ENCODE data around the gene RSPH6A. TPM values are rescaled to one million over a fixed set of nuclear protein-coding genes. Genes with fewer than 3 reads are reported as not detected.

The RSPH6A gene
- total RNA-seq (ENCODE audit: low replicate concordance) = 0.08 TPM in 1 of 2 replicates, not detected in the other

DNA sequence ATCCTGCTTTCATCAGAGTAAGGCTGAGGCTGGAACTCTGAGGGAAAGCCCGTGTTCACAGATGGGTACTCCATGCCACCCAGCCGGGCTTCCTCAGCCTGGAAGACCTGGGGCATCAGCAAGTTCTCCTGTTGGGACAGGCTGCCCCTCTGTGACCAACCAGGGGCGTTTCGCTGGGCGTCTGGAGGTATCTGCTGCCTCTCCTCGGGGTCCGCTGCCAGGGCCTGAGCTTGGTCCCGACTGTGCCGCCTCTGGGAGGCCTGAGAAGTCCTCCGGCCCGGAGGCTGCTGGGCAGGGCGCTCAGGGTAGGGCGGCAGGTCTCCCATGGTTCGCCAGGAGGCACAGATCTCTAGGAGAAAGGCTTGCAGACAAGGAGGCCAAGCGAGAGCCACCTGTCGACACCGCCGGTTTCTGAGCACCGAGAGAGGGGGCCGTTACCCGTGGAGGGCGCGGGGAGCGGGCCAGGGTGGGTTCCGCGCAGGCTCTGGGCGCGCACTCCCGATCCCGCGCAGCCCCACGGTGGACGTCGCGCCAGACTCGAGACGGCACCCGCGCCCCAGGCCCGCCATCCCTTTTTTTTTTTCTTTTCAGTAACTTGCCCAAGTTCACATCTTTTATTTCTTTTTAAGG, at the start of gene RSPH6A:
Gene RSPH6A (minus strand): TSS at position 458 of the 630 bp plus-strand sequence. CDS start 132 bp downstream, at position 326.

DNA sequence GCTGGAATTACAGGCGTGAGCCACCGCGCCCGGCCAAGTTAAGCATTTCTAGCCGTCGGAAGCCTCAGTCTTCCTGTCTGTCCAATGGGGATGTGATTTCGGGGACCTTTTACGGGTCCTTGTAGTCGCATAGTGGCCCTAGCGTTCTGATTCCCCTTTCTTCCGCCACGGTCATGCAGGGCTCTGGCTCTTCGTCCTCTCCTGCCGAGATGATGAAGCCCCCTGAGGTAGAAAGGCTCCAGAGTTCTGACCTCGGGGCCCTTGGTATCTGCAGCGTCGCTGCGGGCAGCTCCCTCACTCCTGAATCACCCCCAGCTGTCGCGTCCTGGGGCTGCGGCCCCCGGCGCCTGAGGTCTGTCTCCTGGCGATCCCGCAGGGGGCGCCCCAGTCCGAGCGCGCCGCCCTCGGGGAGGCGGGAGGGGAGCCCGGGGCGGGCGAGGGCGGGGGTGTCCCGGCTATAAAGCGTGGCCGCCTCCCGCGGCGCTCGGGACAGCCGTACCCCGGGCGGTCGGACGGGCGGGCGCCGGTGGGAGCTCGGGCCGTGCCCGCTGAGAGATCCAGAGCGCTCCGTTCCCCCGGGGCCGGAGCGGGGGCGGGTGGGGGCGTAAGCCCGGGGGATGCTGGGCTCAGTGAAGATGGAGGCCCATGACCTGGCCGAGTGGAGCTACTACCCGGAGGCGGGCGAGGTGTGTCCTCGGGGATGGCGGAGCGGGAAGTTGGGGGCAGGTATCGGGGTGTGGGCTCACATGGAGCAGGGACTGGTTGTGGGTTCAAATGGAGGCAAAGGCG, 48.9 kb upstream of the RSPH6A start, which contains the start of gene FOXA3:
Gene FOXA3 (plus strand): TSS at position 487 of the 789 bp plus-strand sequence. CDS start 131 bp downstream, at position 618.

DNA sequence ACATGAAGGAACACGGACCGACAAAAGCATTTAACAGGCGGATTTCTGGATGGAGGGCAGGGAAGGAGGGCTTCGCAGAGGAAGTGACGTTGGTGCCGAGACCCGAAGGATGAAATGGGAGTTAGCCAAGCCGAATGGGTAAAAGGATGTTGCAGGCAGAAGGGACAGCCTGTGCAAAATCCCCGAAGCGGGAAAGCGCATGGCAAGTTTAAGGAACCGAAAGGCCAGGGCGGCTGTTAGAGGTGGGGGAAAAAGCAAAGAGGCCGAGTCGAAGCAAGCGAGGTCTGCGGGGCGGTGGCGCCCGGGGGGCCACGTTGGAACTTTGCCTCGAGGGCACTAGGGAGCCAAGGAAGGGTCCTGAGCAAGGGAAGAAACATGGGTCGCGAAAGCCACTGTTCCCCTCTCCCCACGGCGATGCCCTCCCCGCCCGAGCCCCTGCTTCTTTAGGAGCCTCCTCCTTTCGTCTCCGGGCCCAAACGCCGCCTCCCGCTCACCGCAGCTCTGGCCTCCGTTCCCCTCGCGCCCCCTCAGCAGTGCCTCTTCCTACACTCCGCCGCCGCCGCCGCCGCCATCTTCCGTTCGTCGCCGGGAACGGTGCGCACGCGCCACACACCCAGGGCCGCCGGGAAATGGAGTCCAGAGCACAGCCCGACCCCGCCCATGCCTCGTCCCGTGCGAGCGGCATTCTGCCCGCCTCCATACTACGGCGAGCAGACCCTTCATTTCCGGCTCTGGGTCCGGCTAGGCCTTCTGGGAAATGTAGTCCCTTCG, 47.6 kb upstream of the RSPH6A start, which contains the start of gene SYMPK:
Gene SYMPK (minus strand): TSS at position 584 of the 771 bp plus-strand sequence. CDS start 8,652 bp downstream, outside the sequence.

DNA sequence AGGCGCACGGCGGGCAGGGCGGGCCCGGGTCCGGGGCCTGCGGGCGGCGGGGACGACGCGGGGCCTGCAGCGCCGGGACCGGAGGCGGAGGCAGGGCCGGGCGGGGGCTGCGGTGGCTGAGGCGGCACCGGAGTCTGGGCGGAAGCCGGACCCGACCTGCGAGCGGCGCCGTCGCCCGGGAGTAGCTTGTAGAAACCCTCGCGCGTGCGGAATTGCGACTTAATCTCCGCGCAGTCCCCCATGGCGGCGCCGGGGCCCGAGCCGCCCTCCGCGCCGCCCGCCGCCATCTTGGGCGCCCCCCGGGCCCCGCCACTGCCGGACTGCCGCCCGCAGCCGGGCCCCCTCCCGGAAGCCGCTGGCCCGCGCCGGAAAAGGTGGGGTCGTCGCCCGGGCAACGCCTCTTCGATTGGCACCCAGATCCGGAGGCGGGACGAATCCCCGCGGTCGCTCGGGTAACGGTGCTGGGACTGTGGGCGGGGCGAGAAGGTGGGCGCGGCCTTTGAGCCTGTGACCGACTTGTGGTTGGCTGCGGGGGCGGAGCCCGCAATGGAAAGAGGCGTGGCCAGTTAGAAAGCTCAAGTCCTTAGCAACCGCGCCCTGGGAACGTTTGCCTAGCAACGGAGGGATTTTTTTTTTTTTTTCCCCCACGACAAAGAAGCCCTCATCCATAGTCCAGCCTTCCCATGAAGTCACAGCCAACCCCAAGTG, 22.5 kb downstream of the RSPH6A start, which contains the start of gene DMWD:
Gene DMWD (minus strand): TSS at position 376 of the 708 bp plus-strand sequence. CDS start 89 bp downstream, at position 287.

DNA sequence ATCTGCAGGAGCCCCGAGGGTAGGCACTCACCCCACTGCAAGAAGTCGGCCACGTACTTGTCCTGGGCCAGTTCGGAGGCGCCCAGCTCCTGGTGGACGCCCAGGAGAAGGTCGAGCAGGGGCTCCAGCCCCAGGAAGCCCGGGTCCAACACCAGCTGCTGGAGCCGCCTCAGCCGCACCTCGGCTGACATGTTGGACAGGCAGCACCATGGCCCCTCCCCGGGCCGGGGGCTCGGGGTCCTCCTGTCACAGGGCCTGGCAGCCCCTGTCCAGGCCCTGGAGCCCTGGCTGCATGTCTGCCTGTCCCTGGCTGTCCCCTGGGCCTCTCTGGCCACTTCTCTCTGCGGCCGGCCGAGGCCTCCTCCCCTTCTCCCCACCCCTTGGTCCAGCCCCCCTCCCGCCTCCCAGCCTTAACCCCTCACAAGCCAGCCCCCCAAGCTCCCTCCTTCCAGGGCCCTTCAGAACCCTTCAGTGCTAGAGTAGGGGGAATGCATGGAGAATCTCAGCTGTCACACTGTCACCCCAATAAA, 32.9 kb downstream of the RSPH6A start, which contains the start of gene DMPK:
Gene DMPK (minus strand): TSS at position 329 of the 530 bp plus-strand sequence. CDS start 138 bp downstream, at position 191.

DNA sequence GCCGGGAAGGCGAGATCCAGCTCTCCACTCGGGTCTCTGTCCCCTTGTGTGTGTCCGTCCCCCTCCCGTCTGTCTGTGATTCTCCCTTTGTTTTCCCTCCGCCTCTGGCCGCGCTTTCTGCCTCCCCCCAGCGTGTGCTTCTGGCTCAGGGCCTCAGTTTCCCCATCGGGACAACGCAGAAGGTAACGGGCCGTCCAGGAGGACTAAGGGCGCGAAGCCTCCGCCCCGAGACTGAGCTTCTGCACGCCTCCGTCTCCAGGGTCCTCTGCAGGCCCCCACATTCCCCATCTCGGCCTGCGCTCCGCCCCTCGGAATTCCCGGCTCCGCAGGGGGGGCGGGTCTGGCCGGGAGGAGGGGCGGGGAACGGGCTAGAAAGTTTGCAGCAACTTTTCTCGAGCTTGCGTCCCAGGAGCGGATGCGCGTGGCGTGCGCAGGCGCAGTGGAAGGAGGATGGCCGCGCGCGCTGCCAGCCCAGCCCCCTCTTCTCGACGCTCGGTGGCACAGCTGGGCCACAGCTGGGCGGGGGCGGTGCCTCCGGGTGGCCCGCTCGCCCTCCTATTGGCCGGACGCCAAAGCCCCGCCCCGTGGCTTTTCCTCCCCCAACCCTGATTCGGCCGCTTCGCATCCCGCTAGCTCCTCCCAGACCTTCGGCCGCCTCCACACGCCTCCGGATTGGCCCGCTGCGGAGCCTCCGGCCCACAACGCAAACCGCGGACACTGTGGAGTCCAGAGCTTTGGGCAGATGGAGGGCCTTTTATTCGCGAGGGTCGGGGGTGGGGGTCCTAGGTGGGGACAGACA, 45.9 kb downstream of the RSPH6A start, which contains the start of gene SIX5:
Gene SIX5 (minus strand): TSS at position 269 of the 799 bp plus-strand sequence. CDS start 408 bp downstream, outside the sequence.

Other genes starting within 250 kb of the RSPH6A start
- gene OPA3, start 230.5 kb downstream of the RSPH6A start, total RNA-seq (ENCODE audit: low replicate concordance) = 2.1 and 3.1 TPM in 2 replicates
- gene GPR4, start 213.1 kb downstream of the RSPH6A start, total RNA-seq (ENCODE audit: low replicate concordance) = 0.23 TPM in 1 of 2 replicates, not detected in the other
- 33.4 and 64.9 TPM in 2 replicates for gene EML2, start 175.9 kb downstream of the RSPH6A start, total RNA-seq (ENCODE audit: low replicate concordance)
- gene GIPR, start 147.1 kb downstream of the RSPH6A start, total RNA-seq (ENCODE audit: low replicate concordance) = 1.8 TPM in 1 of 2 replicates, not detected in the other
- gene SNRPD2, start 123.4 kb downstream of the RSPH6A start, total RNA-seq (ENCODE audit: low replicate concordance) = 966 and 1,002 TPM in 2 replicates
- 3.2 and 10.4 TPM in 2 replicates for gene QPCTL, start 122.6 kb downstream of the RSPH6A start, total RNA-seq (ENCODE audit: low replicate concordance)
- 2.3 and 3.5 TPM in 2 replicates for gene FBXO46, start 84.4 kb downstream of the RSPH6A start, total RNA-seq (ENCODE audit: low replicate concordance)
- not detected in 2 replicates for gene MEIOSIN, start 81.9 kb downstream of the RSPH6A start, total RNA-seq (ENCODE audit: low replicate concordance)
- 4.1 and 6.2 TPM in 2 replicates for gene SIX5, start 46.1 kb downstream of the RSPH6A start, total RNA-seq (ENCODE audit: low replicate concordance)
- 28.9 and 131 TPM in 2 replicates for gene DMPK, start 32.8 kb downstream of the RSPH6A start, total RNA-seq (ENCODE audit: low replicate concordance)
- 14.3 and 21.6 TPM in 2 replicates for gene DMWD, start 22.5 kb downstream of the RSPH6A start, total RNA-seq (ENCODE audit: low replicate concordance)
- gene SYMPK, start 47.8 kb upstream of the RSPH6A start, total RNA-seq (ENCODE audit: low replicate concordance) = 29.4 and 46.5 TPM in 2 replicates
- gene FOXA3, start 49.0 kb upstream of the RSPH6A start, total RNA-seq (ENCODE audit: low replicate concordance) = not detected in 2 replicates
- 14.5 and 24.1 TPM in 2 replicates for gene IRF2BP1, start 70.8 kb upstream of the RSPH6A start, total RNA-seq (ENCODE audit: low replicate concordance)
- 0.94 and 1.1 TPM in 2 replicates for gene MYPOP, start 87.3 kb upstream of the RSPH6A start, total RNA-seq (ENCODE audit: low replicate concordance)
- gene NANOS2, start 99.5 kb upstream of the RSPH6A start, total RNA-seq (ENCODE audit: low replicate concordance) = not detected in 2 replicates
- 0.23 and 1.2 TPM in 2 replicates for gene NOVA2, start 158.6 kb upstream of the RSPH6A start, total RNA-seq (ENCODE audit: low replicate concordance)
- gene CCDC61, start 180.2 kb upstream of the RSPH6A start, total RNA-seq (ENCODE audit: low replicate concordance) = 6.0 and 6.4 TPM in 2 replicates
- gene PGLYRP1, start 207.7 kb upstream of the RSPH6A start, total RNA-seq (ENCODE audit: low replicate concordance) = not detected in 2 replicates
- gene IGFL4, start 225.7 kb upstream of the RSPH6A start, total RNA-seq (ENCODE audit: low replicate concordance) = under 0.01 TPM in 1 of 2 replicates, not detected in the other